Kidney (tissue), 14 donors: ENCODE measurements around the gene ECD. TPM values are rescaled to one million over a fixed set of nuclear protein-coding genes. Genes with fewer than 3 reads are reported as not detected.
A peak's percentile ranks its signal among the peaks of the same experiment; 100 is the strongest.

Source experiments
- DNase-seq, 5 donors: peaks; one replicate each; pipeline ENCODE4 v3.0.0-alpha.2; 2013 to 2020
- FAIRE-seq: peaks from 2 replicates; lab custom pipeline; 2012; peaks lifted over from hg19 to GRCh38; lab: Jason Lieb, UNC
- H3K27ac ChIP-seq, 2 donors: one replicate each; pipeline ENCODE4 v1.7.0; 2013; ENCODE audit warnings: low read depth in 2 of 2, low read length in 2 of 2, inconsistent platforms in 1 of 2
- H3K27me3 ChIP-seq: one replicate; pipeline ENCODE4 v1.7.1; 2013; ENCODE audit warnings: low read length, inconsistent platforms; ENCODE audit not compliant: control insufficient read depth, insufficient read depth
- H3K36me3 ChIP-seq, 3 donors: one replicate each; pipeline versions ENCODE4 v1.7.0 to v1.7.1; 2013; ENCODE audit warnings: low read length in 3 of 3, control low read depth in 1 of 3, inconsistent platforms in 1 of 3; ENCODE audit not compliant: insufficient read depth in 3 of 3, control insufficient read depth in 2 of 3
- H3K4me1 ChIP-seq, 3 donors: one replicate each; pipeline versions ENCODE4 v1.7.0 to v1.7.1; 2013; ENCODE audit warnings: low read length in 3 of 3, inconsistent platforms in 1 of 3, low read depth in 1 of 3; ENCODE audit not compliant: control insufficient read depth in 2 of 3, insufficient read depth in 2 of 3
- H3K4me3 ChIP-seq, 3 donors: one replicate each; pipeline versions ENCODE4 v1.7.0 to v1.8.1; 2013; ENCODE audit warnings: low read length in 3 of 3, control low read depth in 1 of 3, inconsistent platforms in 1 of 3
- H3K9ac ChIP-seq, 3 donors: one replicate each; pipeline versions ENCODE4 v1.7.0 to v1.7.1; 2013; ENCODE audit warnings: low read length in 3 of 3, control low read depth in 1 of 3, inconsistent platforms in 1 of 3
- H3K9me3 ChIP-seq, 3 donors: one replicate each; pipeline versions ENCODE4 v1.7.0 to v1.7.1; 2013; ENCODE audit warnings: low read length in 3 of 3, control low read depth in 1 of 3, inconsistent platforms in 1 of 3; ENCODE audit not compliant: control insufficient read depth in 2 of 3, insufficient read depth in 1 of 3
- intact Hi-C: fragments of 100-400 bp; cut with DNase I; formaldehyde crosslinking; loops from one replicate; pipeline ENCODE4 v1.11.1; 2022
- polyA plus RNA-seq: library from polyadenylated mRNA; stranded (reverse); fragments of 350-450 nt; fragmentation: Illumina TruSeq; extraction: RNeasy Lipid Tissue Mini Kit (QIAGEN cat#74804); gene quantifications from one replicate; pipeline ENCODE4 v1.2.3, GENCODE V29; 2014; ENCODE audit warnings: low read depth, low replicate concordance; ENCODE audit not compliant: insufficient read depth
- total RNA-seq: library from RNA; stranded (reverse); fragmentation: NEBNext Ultra II Directional; extraction: Animal tissue kit (Norgen Biotek cat#: 25700); gene quantifications from one replicate; pipeline ENCODE4 v1.2.1, GENCODE V29; 2021
- TF ChIP-seq, protein P1 (sequence below): IDR thresholded peaks from 3 replicates; pipeline ENCODE4 v1.5.1; 2012; ENCODE audit warnings: mild to moderate bottlenecking, moderate library complexity, borderline replicate concordance; ENCODE audit not compliant: insufficient read depth; ENCODE audit errors: extremely low read depth
- donor health status: control.
- donor health status: control.
- donor health status: control.
- donor health status: control.
- donor health status: control.
- donor health status: DM: yes; HTN: yes; CAD: no.
- donor health status: Normal renal cell carcinoma (clear cell type).

The ECD gene
- total and polyA plus RNA-seq, 2 donors from 2014 or later = 15.2 to 27.5 TPM

DNA sequence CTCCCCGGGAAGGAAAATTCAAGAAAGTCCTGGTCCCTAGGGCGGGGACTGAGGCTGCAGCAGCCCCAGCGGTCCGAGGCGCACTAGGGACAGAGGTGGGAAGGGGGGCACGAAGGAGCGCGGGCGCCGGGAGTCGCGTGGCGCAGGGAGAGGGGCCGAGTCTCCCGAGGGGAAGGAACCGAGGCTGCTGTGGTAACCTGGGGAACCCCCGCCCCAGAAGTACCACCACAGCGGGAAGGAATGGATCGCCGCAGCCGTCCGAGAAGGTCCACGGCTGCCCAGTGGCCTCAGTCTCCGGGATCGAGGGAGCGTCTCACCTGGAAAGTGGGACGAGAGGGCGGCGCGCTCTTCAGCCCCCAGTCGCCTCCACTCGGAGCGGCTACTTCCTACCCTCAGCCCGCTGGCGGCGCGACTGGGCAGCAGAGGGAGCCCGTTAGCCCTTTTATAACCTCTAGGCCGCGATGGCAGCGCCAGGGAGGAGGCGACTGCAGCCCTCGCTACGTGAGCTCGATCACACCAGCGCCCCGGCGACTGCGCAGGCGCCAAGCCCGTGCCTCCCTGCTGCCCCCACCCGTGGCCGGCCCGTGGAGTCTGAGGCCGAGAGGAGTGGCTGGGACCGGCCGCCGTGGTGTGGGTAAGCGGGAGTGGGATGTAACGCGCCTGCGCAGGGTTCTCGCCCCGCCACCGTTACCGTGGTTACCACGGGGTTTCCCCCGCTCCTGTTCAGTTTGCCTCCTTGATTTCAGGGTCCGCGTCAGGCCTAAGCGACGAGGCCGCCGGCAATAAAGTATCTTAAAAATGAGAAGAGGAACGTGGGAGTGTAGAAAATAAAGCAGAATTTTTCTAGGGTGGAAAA lies 71.1 kb downstream of the ECD start, which contains the start of gene P4HA1:
TSS of gene P4HA1 (minus strand) at position 418 of the 856 bp plus-strand sequence. CDS start 21,983 bp downstream, outside the sequence.
- H3K27ac ChIP-seq = peak within 1 kb of the TSS; percentile 96 to 98
- peak within 1 kb of the TSS; percentile 81 to 99 (median 85) for H3K9ac ChIP-seq
- peaks cover 0 to 4% (median 2%) of the 10 kb centered on the region in 3 donors for H3K4me1 ChIP-seq
- peak within 1 kb of the TSS; percentile 71 to 97 (median 92) for H3K4me3 ChIP-seq
- intact Hi-C loops = no loop called here
- H3K27me3 ChIP-seq = no peaks in the 10 kb centered on the region
- H3K36me3 ChIP-seq = no peaks in the 10 kb centered on the region
- TF ChIP-seq, protein P1, sequence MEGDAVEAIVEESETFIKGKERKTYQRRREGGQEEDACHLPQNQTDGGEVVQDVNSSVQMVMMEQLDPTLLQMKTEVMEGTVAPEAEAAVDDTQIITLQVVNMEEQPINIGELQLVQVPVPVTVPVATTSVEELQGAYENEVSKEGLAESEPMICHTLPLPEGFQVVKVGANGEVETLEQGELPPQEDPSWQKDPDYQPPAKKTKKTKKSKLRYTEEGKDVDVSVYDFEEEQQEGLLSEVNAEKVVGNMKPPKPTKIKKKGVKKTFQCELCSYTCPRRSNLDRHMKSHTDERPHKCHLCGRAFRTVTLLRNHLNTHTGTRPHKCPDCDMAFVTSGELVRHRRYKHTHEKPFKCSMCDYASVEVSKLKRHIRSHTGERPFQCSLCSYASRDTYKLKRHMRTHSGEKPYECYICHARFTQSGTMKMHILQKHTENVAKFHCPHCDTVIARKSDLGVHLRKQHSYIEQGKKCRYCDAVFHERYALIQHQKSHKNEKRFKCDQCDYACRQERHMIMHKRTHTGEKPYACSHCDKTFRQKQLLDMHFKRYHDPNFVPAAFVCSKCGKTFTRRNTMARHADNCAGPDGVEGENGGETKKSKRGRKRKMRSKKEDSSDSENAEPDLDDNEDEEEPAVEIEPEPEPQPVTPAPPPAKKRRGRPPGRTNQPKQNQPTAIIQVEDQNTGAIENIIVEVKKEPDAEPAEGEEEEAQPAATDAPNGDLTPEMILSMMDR = peak; percentile 67
- H3K9me3 ChIP-seq = no peaks in the 10 kb centered on the region
- DNase-seq (peak; percentile 99 to 100 (median 99)), FAIRE-seq (peak; percentile 70)

DNA sequence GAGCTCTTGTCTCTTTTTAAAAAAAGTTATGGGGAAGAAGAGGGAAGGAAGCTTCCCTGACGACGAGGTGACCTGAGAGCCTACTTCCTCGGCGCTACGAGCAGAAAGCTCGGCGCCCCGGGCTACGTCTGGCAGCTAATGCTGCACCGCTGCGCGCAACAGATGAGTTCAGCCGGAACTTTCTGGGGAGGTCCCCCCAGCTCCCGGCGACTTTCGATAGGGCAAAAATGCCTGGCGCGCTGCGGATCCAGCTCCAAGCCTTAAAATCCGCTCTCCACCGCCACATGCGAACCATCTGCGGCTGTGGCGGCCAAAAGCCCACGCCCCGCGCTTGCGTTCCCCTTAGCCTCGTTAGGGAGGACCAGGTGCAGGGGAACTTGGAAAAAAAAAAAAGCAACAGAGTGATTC lies 71.8 kb downstream of the ECD start:
- DNase-seq (peak; percentile 72 to 91 (median 87)), FAIRE-seq (no peak)
- Histone ChIP-seq H3K9ac (peak overlapping the region; percentile 81 to 99 (median 85)), H3K4me3 (peak overlapping the region; percentile 71 to 97 (median 92)), H3K27ac (peak overlapping the region; percentile 96 to 98), H3K9me3 (no peaks in the 10 kb centered on the region), H3K4me1 (peaks cover 0 to 4% (median 2%) of the 10 kb centered on the region in 3 donors), H3K36me3 (no peaks in the 10 kb centered on the region), H3K27me3 (no peaks in the 10 kb centered on the region)
- intact Hi-C loops = no loop called here
- TF ChIP-seq, protein P1 = no peak

DNA sequence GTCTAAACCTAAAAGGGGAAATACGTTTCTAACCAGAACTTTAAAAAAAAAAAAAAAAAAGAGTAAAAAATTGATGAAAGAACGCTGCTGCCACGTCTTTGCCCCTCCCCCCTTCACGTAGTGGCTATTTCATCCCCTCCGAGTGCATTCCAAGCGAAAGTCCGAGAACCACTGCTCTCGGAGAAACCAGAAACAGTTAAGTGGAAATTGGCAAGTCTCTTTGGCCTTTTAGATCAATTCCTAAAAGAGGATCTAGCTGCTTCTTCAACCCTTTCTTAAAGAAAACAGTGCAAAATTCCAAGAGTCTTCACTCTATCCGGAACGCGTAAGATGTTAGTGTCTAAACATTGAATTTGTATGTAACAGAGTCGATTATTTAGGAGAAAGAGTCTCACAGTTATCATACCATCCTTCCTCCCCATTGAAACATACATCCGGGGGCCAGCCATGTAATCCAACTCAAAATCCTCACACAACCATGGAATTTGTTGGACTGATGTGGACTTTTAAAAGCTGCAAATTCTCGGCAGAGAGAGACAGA lies 72.3 kb downstream of the ECD start:
- no peak for FAIRE-seq

More for the DNA sequence above, 72.3 kb downstream of the ECD start:
- Histone ChIP-seq H3K27me3 (no peaks in the 10 kb centered on the region), H3K27ac (peak overlapping the region; percentile 96 to 98), H3K4me1 (peaks cover 0 to 4% (median 2%) of the 10 kb centered on the region in 3 donors), H3K9ac (peak overlapping the region; percentile 81 to 99 (median 85)), H3K9me3 (no peaks in the 10 kb centered on the region), H3K36me3 (no peaks in the 10 kb centered on the region), H3K4me3 (peak overlapping the region; percentile 71 to 97 (median 92))
- intact Hi-C loops = no loop called here
- peak in 4 of 5 donors; percentile 73 to 92 (median 82) for DNase-seq
- TF ChIP-seq, protein P1 = no peak
